ENCODE measurements around the gene CTNNBIP1. TPM values are rescaled to one million over a fixed set of nuclear protein-coding genes. Genes with fewer than 3 reads are reported as not detected.

The CTNNBIP1 gene
- total and polyA plus RNA-seq, 2 donors (not counting 1 experiment from before 2014, with no cell fraction given), result 6.9 to 8.7 TPM

DNA sequence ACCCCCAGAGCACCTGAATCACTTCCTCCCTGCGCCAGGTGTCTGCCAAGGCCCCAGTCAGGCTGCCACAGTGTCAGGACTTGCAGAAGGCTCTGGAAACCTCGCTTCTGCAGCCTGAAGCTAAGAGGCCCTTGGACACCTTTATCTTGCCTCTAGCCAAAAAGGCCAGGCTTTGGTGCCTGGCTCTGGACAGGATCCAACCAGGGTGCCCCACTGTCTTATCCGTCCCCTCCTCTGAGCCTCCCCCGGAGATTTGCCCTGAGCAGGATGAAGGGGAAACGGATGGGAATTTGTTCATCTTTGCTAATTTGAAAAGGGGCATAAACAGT, 73.5 kb downstream of the CTNNBIP1 start:
- Histone ChIP-seq H3K27me3 (replicated peaks in 1 of 4; ENCODE audit: control extremely low read depth in 1 of 4, control insufficient read depth in 3 of 4, insufficient read depth in 4 of 4, low read length in 3 of 4) (no peaks in the 10 kb centered on the region), H3K4me1 (ENCODE audit: control insufficient read depth in 2 of 2, insufficient read depth in 2 of 2, low read length in 2 of 2) (no peaks in the 10 kb centered on the region), H3K4me3 (ENCODE audit: control extremely low read depth in 1 of 5, extremely low read depth in 1 of 5, insufficient read depth in 1 of 5, low read depth in 2 of 5, low read length in 4 of 5) (no peak overlapping the region), H2AFZ (ENCODE audit: insufficient read depth, low read depth, low read length, poor library complexity, severe bottlenecking) (no peak overlapping the region), H3K27ac (ENCODE audit: low read length in 2 of 2) (no peak overlapping the region), H3K9ac (ENCODE audit: low read length) (no peak overlapping the region), H4K20me1 (ENCODE audit: control insufficient read depth, insufficient read depth, low read length, poor library complexity, severe bottlenecking) (no peaks in the 10 kb centered on the region), H3K9me3 (ENCODE audit: control extremely low read depth in 1 of 3, control insufficient read depth in 2 of 3, insufficient read depth in 1 of 3, low read length in 2 of 3) (peaks cover 0 to 5% (median 0%) of the 10 kb centered on the region in 3 donors), H3K4me2 (replicated peaks; ENCODE audit: low read depth, low read length, poor library complexity, severe bottlenecking) (no peak overlapping the region), H3K79me2 (ENCODE audit: control insufficient read depth, insufficient read depth, low read length) (no peaks in the 10 kb centered on the region), H3K36me3 (replicated peaks in 1 of 2; ENCODE audit: control extremely low read depth in 1 of 2, control insufficient read depth in 1 of 2, extremely low read depth in 1 of 2, insufficient read depth in 2 of 2, low read length in 1 of 2) (no peaks in the 10 kb centered on the region)
- Mint-ChIP-seq H3K27ac (no peak overlapping the region), H3K4me1 (no peaks in the 10 kb centered on the region), H3K4me3 (no peak overlapping the region), H3K9me3 (ENCODE audit: insufficient read depth) (no peaks in the 10 kb centered on the region), H3K27me3 (no peaks in the 10 kb centered on the region)
- DNase-seq (no peak), ATAC-seq (ENCODE audit: low read depth) (no peak)
- CTCF ChIA-PET, result no interaction called here
- POLR2A ChIA-PET, result no interaction called here
- intact Hi-C loops (cut with micrococcal nuclease), result no loop called here
- TF ChIP-seq EZH2 (IDR thresholded peaks at IDR 0.05; ENCODE audit: borderline replicate concordance, insufficient read depth, low read depth, low read length, poor library complexity, severe bottlenecking), result no peak
- TF ChIP-seq, protein P1, sequence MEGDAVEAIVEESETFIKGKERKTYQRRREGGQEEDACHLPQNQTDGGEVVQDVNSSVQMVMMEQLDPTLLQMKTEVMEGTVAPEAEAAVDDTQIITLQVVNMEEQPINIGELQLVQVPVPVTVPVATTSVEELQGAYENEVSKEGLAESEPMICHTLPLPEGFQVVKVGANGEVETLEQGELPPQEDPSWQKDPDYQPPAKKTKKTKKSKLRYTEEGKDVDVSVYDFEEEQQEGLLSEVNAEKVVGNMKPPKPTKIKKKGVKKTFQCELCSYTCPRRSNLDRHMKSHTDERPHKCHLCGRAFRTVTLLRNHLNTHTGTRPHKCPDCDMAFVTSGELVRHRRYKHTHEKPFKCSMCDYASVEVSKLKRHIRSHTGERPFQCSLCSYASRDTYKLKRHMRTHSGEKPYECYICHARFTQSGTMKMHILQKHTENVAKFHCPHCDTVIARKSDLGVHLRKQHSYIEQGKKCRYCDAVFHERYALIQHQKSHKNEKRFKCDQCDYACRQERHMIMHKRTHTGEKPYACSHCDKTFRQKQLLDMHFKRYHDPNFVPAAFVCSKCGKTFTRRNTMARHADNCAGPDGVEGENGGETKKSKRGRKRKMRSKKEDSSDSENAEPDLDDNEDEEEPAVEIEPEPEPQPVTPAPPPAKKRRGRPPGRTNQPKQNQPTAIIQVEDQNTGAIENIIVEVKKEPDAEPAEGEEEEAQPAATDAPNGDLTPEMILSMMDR (IDR thresholded peaks at IDR 0.05), result no peak
- 86% methylated on average over 4 of the region's 5 CpGs for WGBS (ENCODE audit: insufficient coverage)

DNA sequence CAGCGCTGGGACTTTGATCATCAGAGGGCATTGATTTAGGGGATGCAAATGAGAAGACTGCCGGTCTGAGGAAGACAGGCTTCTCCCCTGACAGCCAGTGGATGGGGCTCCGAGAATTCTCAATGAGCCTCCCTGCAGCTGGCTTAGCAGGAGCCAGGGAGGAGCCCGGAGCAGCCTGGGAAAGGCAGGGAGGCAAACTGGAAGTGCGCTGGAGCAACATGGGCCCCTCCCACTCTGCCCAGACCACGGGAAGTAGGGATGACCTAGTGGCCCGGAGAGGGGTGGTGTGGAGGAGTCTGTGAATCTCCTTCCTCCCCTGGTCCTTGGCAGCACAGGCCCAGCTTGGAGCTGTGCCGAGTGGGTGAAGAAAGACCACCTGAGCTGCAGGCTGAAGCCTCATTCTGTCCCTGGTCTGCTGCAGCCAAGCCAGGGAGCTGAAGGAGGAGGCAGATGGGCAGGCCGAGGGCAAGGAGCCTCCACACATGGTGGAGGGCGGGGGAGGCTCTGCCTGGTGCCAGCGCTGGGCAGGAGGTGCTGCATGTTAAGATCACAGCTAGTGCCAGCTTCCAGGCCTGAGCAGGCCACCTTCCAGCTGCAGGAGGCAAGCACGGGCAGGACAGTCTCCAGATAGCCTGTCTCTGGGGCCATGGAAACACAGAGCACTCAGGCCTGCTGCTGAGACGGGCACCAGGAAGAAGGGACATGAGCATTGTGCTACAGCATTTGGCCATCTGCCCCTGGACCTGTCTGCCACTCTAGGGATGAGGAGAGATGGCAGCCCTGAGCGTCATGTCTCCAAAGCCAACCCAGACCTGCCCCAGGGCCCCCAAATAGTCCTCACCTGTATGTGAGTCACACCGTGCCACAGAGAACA, 74.1 kb downstream of the CTNNBIP1 start:
- CTCF ChIA-PET, result no interaction called here
- H2AFZ ChIP-seq (ENCODE audit: insufficient read depth, low read depth, low read length, poor library complexity, severe bottlenecking), result no peak overlapping the region

More for the DNA sequence above, 74.1 kb downstream of the CTNNBIP1 start:
- Histone ChIP-seq H3K9ac (ENCODE audit: low read length) (no peak overlapping the region), H3K4me3 (ENCODE audit: control extremely low read depth in 1 of 5, extremely low read depth in 1 of 5, insufficient read depth in 1 of 5, low read depth in 2 of 5, low read length in 4 of 5) (no peak overlapping the region), H3K9me3 (ENCODE audit: control extremely low read depth in 1 of 3, control insufficient read depth in 2 of 3, insufficient read depth in 1 of 3, low read length in 2 of 3) (peaks cover 0 to under 1% (median 0%) of the 10 kb centered on the region in 3 donors), H3K79me2 (ENCODE audit: control insufficient read depth, insufficient read depth, low read length) (no peaks in the 10 kb centered on the region), H3K4me2 (replicated peaks; ENCODE audit: low read depth, low read length, poor library complexity, severe bottlenecking) (no peak overlapping the region), H3K27ac (ENCODE audit: low read length in 2 of 2) (no peak overlapping the region), H4K20me1 (ENCODE audit: control insufficient read depth, insufficient read depth, low read length, poor library complexity, severe bottlenecking) (no peaks in the 10 kb centered on the region), H3K4me1 (ENCODE audit: control insufficient read depth in 2 of 2, insufficient read depth in 2 of 2, low read length in 2 of 2) (no peaks in the 10 kb centered on the region), H3K36me3 (replicated peaks in 1 of 2; ENCODE audit: control extremely low read depth in 1 of 2, control insufficient read depth in 1 of 2, extremely low read depth in 1 of 2, insufficient read depth in 2 of 2, low read length in 1 of 2) (no peaks in the 10 kb centered on the region), H3K27me3 (replicated peaks in 1 of 4; ENCODE audit: control extremely low read depth in 1 of 4, control insufficient read depth in 3 of 4, insufficient read depth in 4 of 4, low read length in 3 of 4) (no peaks in the 10 kb centered on the region)
- no peak overlapping the region for H3K27ac Mint-ChIP-seq
- no peaks in the 10 kb centered on the region for H3K9me3 Mint-ChIP-seq (ENCODE audit: insufficient read depth)
- ATAC-seq (ENCODE audit: low read depth) (no peak), DNase-seq (no peak)
- WGBS (ENCODE audit: insufficient coverage), result 92% methylated on average over 15 of the region's 15 CpGs
- TF ChIP-seq, protein P1 (IDR thresholded peaks at IDR 0.05), result no peak
- no peak overlapping the region for H3K4me3 Mint-ChIP-seq
- H3K4me1 Mint-ChIP-seq, result no peaks in the 10 kb centered on the region
- no peaks in the 10 kb centered on the region for H3K27me3 Mint-ChIP-seq
- intact Hi-C loops (cut with micrococcal nuclease), result no loop called here
- POLR2A ChIA-PET, result no interaction called here
